Endothelial cell (in vitro differentiated cells): ENCODE results near the gene HNF4A. TPM values are rescaled to one million over a fixed set of nuclear protein-coding genes. Genes with fewer than 3 reads are reported as not detected.

Source experiments
- DNase-seq: peaks from one replicate; pipeline ENCODE4 v3.0.0; 2021; ENCODE audit warnings: low spot score
- H3K27ac Mint-ChIP-seq: one replicate; pipeline ENCODE4 v1.8.0; 2021; ENCODE audit warnings: mixed read lengths, inconsistent platforms; ENCODE audit not compliant: unreplicated experiment
- H3K27me3 Mint-ChIP-seq: one replicate; pipeline ENCODE4 v1.8.0; 2021; ENCODE audit warnings: mild to moderate bottlenecking, moderate library complexity, mixed read lengths, inconsistent platforms; ENCODE audit not compliant: unreplicated experiment
- H3K36me3 Mint-ChIP-seq: one replicate; pipeline ENCODE4 v1.8.0; 2021; ENCODE audit warnings: mild to moderate bottlenecking, low read depth, mixed read lengths, inconsistent platforms; ENCODE audit not compliant: unreplicated experiment
- H3K4me1 Mint-ChIP-seq: one replicate; pipeline ENCODE4 v1.8.0; 2021; ENCODE audit warnings: mild to moderate bottlenecking, mixed read lengths, inconsistent platforms; ENCODE audit not compliant: unreplicated experiment
- H3K4me3 Mint-ChIP-seq: one replicate; pipeline ENCODE4 v1.8.0; 2021; ENCODE audit warnings: mild to moderate bottlenecking, mixed read lengths, inconsistent platforms; ENCODE audit not compliant: unreplicated experiment
- H3K9me3 Mint-ChIP-seq: one replicate; pipeline ENCODE4 v1.8.0; 2021; ENCODE audit warnings: mixed read lengths, inconsistent platforms; ENCODE audit not compliant: unreplicated experiment
- total RNA-seq: library from RNA; stranded (reverse); fragmentation: NEBNext Ultra II Directional; extraction: Animal tissue kit (Norgen Biotek cat#: 25700); gene quantifications from one replicate; pipeline ENCODE4 v1.2.1, GENCODE V29; 2021; ENCODE audit not compliant: unreplicated experiment
- TF ChIP-seq, protein P1 (sequence below): fragments of 200-600 bp; sonication (generic); IDR thresholded peaks from one replicate; pipeline ENCODE4 v1.5.0; 2021; ENCODE audit warnings: antibody characterized with exemption; ENCODE audit not compliant: unreplicated experiment

HNF4A gene
- total RNA-seq, 1 donor from 2014 or later: not detected

DNA sequence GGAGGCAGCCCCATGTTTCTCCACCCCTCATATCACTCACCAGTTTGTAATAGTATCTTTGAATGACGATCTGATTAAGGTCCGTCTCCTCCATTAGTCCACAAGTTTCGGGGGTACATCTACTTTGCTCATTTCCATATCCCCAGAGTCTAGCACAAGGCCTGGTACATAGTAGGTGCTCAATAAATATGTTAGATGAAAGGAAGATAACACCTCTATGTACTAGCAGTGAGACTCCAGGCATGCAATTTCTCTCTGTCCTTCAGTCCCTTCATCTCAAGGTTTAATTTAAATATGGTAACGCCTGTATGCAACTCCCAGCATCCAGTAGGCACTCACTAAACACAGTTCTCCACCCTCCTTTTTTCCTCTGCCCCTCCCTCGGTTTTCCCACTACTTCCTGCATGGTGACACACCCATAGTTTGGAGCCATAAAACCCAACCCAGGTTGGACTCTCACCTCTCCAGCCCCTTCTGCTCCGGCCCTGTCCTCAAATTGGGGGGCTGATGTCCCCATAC lies 461 bp upstream of the HNF4A start:
- TF ChIP-seq, protein P1, sequence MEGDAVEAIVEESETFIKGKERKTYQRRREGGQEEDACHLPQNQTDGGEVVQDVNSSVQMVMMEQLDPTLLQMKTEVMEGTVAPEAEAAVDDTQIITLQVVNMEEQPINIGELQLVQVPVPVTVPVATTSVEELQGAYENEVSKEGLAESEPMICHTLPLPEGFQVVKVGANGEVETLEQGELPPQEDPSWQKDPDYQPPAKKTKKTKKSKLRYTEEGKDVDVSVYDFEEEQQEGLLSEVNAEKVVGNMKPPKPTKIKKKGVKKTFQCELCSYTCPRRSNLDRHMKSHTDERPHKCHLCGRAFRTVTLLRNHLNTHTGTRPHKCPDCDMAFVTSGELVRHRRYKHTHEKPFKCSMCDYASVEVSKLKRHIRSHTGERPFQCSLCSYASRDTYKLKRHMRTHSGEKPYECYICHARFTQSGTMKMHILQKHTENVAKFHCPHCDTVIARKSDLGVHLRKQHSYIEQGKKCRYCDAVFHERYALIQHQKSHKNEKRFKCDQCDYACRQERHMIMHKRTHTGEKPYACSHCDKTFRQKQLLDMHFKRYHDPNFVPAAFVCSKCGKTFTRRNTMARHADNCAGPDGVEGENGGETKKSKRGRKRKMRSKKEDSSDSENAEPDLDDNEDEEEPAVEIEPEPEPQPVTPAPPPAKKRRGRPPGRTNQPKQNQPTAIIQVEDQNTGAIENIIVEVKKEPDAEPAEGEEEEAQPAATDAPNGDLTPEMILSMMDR: no peak
- Mint-ChIP-seq H3K36me3 (no peaks in the 10 kb centered on the region), H3K27ac (no peak overlapping the region), H3K27me3 (no peaks in the 10 kb centered on the region), H3K4me1 (peaks cover 11% of the 10 kb centered on the region), H3K4me3 (no peak overlapping the region), H3K9me3 (no peaks in the 10 kb centered on the region)
- DNase-seq: no peak

DNA sequence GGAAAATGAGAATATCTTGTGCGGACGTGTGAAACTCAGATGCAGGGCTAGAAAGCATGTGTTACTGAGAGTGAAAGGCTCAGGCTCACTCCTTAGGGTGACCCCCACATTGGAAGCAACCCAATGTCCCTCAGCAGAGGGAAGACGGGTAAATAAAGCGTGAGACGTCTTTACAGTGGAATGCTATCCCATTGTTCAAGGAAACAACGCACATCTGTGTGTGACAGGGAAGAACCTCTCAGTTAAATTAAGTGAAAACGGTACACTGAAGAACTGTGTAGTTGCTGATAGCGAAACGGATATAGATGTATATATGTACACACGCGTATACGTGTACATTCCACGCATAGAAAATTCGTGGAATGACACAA lies 839 bp downstream of the HNF4A start:
- no peaks in the 10 kb centered on the region for H3K36me3 Mint-ChIP-seq
- TF ChIP-seq, protein P1: no peak
- DNase-seq: no peak
- H3K4me1 Mint-ChIP-seq: peaks cover 11% of the 10 kb centered on the region
- no peak overlapping the region for H3K4me3 Mint-ChIP-seq
- no peak overlapping the region for H3K27ac Mint-ChIP-seq
- no peaks in the 10 kb centered on the region for H3K9me3 Mint-ChIP-seq
- no peaks in the 10 kb centered on the region for H3K27me3 Mint-ChIP-seq

DNA sequence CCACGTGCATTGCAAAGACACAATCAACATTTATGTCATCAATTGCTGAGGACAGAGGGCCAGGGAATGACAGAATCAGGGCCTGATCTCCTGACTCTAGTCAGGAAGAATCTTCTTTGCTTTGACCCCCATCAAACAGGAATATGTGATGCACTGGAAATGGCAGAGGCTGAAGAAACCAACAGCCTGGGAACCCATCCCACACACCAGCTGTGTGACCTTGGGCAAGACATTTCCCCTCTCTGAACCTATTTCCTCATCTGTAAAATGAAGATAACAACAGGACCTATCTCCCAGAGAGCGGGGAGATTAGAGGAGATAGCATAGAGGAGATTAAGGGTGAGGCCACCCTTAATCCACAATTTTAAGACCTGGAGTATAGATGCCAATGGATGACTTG lies 1.5 kb downstream of the HNF4A start:
- TF ChIP-seq, protein P1: no peak
- DNase-seq: no peak
- no peak overlapping the region for H3K27ac Mint-ChIP-seq
- no peaks in the 10 kb centered on the region for H3K36me3 Mint-ChIP-seq
- H3K27me3 Mint-ChIP-seq: no peaks in the 10 kb centered on the region
- H3K4me1 Mint-ChIP-seq: peaks cover 11% of the 10 kb centered on the region
- H3K9me3 Mint-ChIP-seq: no peaks in the 10 kb centered on the region
- H3K4me3 Mint-ChIP-seq: no peak overlapping the region

DNA sequence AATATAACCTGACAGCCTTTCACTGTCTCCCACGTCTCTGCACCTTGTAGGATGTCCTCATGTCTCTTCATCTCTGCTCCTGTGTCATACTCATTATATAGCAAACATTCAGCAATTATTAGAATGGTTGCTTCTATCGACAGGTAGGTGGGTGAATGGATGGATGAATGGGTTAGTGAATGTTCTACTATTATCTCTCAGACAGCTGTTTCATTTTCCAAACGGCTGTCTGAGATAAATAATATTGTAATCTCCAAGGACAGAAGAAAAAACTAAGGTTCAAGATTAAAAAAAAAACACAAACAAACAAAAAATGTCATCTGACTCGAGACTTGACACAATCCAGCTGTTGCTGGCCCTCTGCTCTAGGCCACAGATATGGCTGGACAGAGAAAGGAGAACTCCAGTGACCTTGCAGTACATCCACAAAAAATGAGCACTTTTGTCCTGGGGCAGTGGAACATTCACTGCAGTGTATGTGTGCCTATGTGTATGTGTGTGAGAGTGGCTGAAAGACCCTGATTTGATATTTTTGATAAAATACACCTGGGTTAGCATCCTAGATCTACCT lies 2.1 kb downstream of the HNF4A start:
- TF ChIP-seq, protein P1: no peak
- no peaks in the 10 kb centered on the region for H3K27me3 Mint-ChIP-seq
- no peak for DNase-seq
- no peaks in the 10 kb centered on the region for H3K9me3 Mint-ChIP-seq
- peaks cover 11% of the 10 kb centered on the region for H3K4me1 Mint-ChIP-seq
- no peaks in the 10 kb centered on the region for H3K36me3 Mint-ChIP-seq
- H3K27ac Mint-ChIP-seq: no peak overlapping the region
- no peak overlapping the region for H3K4me3 Mint-ChIP-seq

DNA sequence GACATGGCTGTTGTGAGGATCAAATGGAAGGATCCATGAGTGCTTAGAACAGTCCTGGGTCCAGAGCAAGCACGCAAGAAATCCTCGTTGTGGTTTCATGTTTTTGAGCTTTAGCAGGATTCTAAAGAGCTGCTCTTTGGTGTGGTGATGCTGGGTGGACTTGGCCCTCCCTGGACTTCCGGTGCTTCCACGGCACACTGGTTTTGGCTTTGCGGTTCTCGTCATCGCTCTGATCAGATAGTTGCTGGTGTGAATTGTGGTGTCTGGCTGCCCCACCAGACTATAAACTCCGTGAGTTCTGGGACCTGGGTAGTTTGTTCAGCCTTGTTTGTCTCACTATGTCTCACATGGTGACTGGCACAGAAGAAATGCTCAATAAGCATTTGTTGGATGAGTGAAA lies 3.3 kb downstream of the HNF4A start:
- Mint-ChIP-seq H3K27me3 (peaks cover 3% of the 10 kb centered on the region), H3K4me1 (peaks cover 11% of the 10 kb centered on the region), H3K36me3 (no peaks in the 10 kb centered on the region), H3K9me3 (no peaks in the 10 kb centered on the region), H3K27ac (no peak overlapping the region), H3K4me3 (no peak overlapping the region)
- no peak for DNase-seq
- TF ChIP-seq, protein P1: no peak
